HPDE6-E6E7 (cell line): ENCODE results near the gene SMPD3.

Experiments used
- DNase-seq: peaks from one replicate; pipeline ENCODE4 v3.0.0; 2011; ENCODE audit warnings: missing footprints; ENCODE audit errors: extremely low spot score

Gene SMPD3

GRCh38 chr16:68369697-68370580 lies 78.4 kb downstream of the SMPD3 start:
- no peak for DNase-seq

GRCh38 chr16:68369168-68369567 lies 79.1 kb downstream of the SMPD3 start:
- no peak for DNase-seq

DNA sequence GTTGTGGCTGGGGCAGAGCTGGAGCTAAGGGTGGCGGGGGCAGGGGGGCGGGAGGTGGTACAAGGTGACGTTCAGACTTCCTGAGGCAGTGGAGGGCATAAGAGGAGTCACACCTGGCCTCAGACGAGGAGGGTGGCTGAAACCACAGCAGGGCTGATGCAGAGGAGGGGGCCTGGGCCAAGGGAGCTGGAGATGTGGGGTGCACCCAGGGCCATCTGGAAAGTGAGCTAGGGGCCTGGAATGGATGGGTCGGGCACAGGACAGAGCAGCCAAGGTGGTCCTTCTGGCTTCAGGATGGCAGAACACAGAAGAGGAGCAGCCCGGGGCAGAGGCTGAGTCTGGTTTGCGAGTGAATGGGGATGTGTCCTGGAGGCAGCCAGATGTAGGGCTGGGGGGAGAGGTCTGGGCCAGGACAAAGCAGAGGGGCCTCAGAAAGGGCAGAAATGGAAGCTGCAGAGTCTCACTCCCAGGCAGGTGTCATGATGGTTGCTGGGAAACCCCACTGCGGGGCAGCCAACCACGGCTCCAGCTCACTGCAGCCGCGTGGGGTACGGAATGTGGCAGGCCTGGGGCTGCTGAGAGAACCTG lies 79.9 kb downstream of the SMPD3 start:
- no peak for DNase-seq

GRCh38 chr16:68367891-68368290 lies 80.4 kb downstream of the SMPD3 start:
- no peak for DNase-seq

DNA sequence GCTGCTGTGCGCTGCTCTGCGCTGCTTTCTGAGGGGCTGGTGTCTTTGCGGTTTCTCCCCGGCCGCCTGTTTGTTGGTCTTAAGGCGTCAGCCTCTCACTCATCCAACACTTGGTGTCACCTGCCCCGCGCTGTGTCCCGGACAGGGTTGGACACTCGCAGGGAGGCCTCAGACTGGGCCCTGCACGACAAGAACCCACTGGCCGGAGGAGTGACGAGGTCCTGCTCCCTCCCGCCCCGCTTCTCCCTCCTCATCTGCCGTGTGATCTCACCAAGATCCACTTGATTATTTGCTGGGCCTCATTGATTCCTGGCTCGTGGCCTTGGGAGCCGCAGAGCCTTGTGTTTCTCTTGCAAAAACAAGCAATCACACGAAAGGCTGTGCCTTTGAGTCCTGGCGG lies 80.9 kb downstream of the SMPD3 start:
- no peak for DNase-seq

DNA sequence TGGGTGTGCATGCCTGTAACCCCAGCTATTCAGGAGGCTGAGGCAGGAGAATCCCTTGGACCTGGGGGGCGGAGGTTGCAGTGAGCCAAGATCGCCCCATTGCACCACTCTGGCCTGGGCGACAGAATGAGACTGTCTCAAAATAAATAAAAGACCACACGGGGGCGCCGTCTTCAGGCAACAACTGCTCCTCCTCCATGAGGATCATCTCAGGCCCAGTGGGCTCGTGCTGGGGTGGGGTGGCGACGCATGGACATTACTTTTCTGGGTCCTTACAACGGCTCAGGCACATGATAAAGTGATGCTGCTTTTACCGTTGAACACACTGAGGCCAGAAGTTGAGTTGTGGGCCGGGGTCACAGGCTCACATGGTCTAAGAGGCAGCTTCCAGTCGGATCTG lies 81.3 kb downstream of the SMPD3 start:
- no peak for DNase-seq

GRCh38 chr16:68366062-68366461 lies 82.2 kb downstream of the SMPD3 start:
- no peak for DNase-seq

GRCh38 chr16:68365167-68365817 lies 83.0 kb downstream of the SMPD3 start:
- DNase-seq = no peak

DNA sequence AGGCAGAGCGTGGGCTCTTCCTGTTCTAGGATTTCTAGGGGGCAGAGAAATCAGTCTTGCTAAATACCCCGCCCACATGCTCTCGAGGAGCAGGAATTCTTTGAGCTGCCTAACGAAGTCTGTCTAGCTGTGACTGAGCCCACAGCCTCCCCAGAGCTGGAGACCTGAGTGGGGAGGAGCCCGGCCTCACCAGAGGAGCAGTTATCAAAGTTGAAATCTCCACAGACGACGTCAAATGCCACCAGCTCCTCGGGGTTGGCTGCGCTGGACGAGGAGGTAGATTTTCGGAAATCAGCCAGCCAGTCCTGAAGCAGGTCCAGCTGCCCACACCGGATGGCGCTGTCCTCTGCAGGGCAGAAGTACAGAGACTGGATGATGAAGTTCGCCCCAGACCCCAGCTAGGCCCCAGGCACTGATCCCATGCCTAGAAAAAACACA lies 83.7 kb downstream of the SMPD3 start:
- no peak for DNase-seq

- DNase-seq = no peak
Measured at GRCh38 chr16:68363658-68364521, 84.4 kb downstream of the SMPD3 start.

DNA sequence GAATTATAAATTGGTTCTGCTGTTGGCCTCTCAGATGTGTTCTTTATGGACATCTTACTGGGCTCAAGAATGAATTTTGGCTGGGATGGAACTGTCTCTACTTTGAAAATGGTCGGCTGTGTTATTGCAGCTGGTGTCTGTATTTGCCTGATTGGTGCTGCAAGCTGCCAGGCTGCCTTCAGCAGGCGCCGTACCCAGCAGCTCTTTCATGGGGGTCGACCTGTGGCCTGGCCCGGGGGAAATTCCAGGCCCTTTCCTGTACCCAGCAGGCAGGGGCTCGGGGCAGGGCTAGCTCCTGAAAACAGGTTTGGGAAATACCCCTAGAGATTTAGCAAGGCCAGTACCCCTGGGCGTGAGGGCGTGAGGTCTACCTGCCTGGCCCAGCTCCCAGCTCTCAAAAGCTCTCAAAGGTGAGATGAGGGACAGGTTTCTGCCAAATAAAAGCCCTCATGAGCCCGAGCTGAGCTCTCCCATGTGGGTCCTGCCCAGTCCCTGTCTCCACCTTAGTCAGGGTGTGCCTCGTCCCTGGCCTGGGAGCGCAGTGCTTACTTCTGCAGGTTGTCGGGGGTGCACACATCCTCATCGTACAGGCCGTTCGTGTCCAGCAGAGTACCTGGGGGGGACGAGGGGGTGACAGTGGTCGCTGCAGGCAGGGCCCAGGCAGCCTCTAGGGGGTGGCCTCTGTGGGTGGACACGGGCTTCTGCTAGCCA lies 85.2 kb downstream of the SMPD3 start:
- no peak for DNase-seq

GRCh38 chr16:68362262-68362913 lies 85.9 kb downstream of the SMPD3 start:
- no peak for DNase-seq

- DNase-seq = no peak
Measured at GRCh38 chr16:68361485-68361884, 86.8 kb downstream of the SMPD3 start.

- no peak for DNase-seq
Measured at GRCh38 chr16:68360956-68361355, 87.4 kb downstream of the SMPD3 start.

DNA sequence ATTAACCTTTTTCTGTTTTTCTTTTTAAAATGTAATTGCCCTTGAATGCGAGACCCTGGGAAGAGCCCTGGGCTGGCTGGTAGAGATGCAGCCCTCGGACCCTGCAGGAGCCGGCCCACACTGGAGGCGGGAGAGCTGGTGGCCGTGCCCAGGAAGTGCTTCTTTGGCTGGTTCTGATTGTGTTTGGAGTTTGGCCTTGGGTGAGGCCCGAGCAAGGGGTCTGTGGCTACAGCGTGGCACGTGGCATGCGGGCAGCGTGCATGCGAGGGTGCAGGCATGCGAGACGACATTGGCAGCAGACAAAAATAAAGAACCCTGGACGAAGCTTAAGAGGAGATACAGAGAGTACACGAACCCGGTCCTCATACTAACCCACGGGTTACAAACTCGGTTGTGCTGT lies 87.8 kb downstream of the SMPD3 start:
- DNase-seq = no peak

- no peak for DNase-seq
Measured at GRCh38 chr16:68359398-68360191, 88.7 kb downstream of the SMPD3 start.

DNA sequence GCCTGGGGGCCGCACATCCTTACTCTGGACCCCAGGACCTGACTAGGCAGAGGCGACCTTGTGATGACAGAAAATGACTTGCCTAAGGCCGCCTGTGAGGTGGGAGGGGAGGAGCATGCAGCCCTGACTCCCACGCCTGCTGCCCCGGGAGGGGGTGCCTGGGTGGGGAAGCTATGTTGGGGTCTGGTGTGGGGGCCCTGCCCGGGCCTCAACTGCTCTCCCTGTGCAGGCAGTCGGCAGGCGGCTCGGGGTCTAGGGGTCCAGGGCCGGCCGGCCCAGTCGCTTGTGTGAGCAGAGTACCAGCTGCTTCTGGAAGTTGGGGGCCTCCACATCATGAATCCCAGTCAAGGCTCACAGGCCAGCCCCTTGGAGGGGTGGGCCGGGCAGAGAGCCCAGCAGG lies 89.4 kb downstream of the SMPD3 start:
- DNase-seq = no peak

DNA sequence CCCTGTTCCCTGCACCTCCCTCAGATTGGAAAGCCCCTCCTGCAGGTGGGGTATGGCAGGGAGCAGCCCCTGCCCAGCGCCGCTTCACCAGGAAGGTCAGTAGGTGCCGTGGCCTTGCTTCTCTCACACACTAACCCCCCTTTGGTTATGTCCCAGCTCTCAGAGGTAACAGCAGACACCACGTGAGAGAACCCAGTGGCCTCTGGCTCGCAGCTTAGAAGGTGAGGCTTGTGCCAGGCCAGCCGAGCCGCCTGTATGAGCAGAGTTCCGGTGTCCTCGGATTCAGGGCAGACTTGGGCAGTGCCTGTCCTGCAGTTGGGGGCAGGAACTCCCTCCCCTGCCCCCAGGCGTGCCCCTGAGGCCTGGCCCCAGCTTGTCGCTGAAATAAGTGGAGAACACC lies 90.4 kb downstream of the SMPD3 start:
- DNase-seq = no peak

- no peak for DNase-seq
Measured at GRCh38 chr16:68357521-68357922, 90.8 kb downstream of the SMPD3 start.

DNA sequence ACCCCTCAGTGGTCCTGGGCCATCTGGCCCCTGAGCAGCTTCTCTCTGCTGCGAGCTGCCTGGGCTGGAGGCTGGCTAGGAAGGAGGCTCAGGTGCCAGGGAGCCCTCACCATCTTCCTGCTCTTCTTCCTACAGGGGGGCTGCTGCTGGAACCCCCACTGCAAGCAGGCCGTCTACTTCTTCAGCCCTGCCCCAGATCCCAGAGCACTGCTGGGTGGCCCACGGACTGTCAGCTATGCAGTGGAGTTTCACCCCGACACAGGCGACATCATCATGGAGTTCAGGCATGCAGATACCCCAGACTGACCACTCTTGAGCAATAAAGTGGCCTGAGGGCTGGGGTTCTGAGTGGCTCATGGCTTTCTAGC lies 91.4 kb downstream of the SMPD3 start:
- no peak for DNase-seq
